Peyer's patch (tissue), 4 donors: Measurements from ENCODE around the gene POU5F1. TPM values are rescaled to one million over a fixed set of nuclear protein-coding genes. Genes with fewer than 3 reads are reported as not detected.

ENCODE experiments used
- DNase-seq, 3 donors: peaks; one replicate each; pipeline ENCODE4 v3.0.0-alpha.2; 2017 to 2019
- H3K27ac ChIP-seq, 4 donors: fragments of 200-600 bp; sonication (generic); one replicate each; pipeline ENCODE4 v1.5.1; 2016 to 2019
- H3K27me3 ChIP-seq, 2 donors: fragments of 200-600 bp; sonication (generic); one replicate each; pipeline ENCODE4 v1.5.1; 2019
- H3K36me3 ChIP-seq, 3 donors: fragments of 200-600 bp; sonication (generic); one replicate each; pipeline ENCODE4 v1.5.1; 2016 to 2019
- H3K4me1 ChIP-seq, 4 donors: fragments of 200-600 bp; sonication (generic); one replicate each; pipeline ENCODE4 v1.5.1; 2016 to 2019
- H3K4me3 ChIP-seq, 4 donors: fragments of 200-600 bp; sonication (generic); 1 replicate in 3 of 4; 2 replicates in 1 of 4; pipeline ENCODE4 v1.5.1; 2016 to 2019; ENCODE audit warnings: mild to moderate bottlenecking in 1 of 4
- H3K9me3 ChIP-seq, 4 donors: fragments of 200-600 bp; sonication (generic); one replicate each; pipeline ENCODE4 v1.5.1; 2016 to 2019; ENCODE audit warnings: mild to moderate bottlenecking in 1 of 4
- CTCF ChIP-seq, 6 experiments: fragments of 450-650 bp in 4 of 6; fragments of 200-600 bp in 2 of 6; sonication (generic) in 1 of 6; IDR thresholded peaks; one replicate each; pipeline ENCODE4 v1.5.1; 2017 to 2019; ENCODE audit warnings: antibody characterized with exemption in 6 of 6, mild to moderate bottlenecking in 3 of 6, moderate library complexity in 1 of 6
- POLR2A ChIP-seq, 2 donors: fragments of 450-650 bp; IDR thresholded peaks; one replicate each; pipeline ENCODE4 v1.5.1; 2017; ENCODE audit warnings: antibody characterized with exemption in 2 of 2, mild to moderate bottlenecking in 2 of 2, moderate library complexity in 2 of 2
- total RNA-seq, 4 donors: library from RNA; depleted of rRNA; stranded (reverse); fragments of >200 nt; gene quantifications; one replicate each; pipeline ENCODE4 v1.1.0, GENCODE V29; 2016

POU5F1 gene
- total RNA-seq, 4 donors from 2014 or later, result 14.9 to 121 (median 45.0) TPM

DNA sequence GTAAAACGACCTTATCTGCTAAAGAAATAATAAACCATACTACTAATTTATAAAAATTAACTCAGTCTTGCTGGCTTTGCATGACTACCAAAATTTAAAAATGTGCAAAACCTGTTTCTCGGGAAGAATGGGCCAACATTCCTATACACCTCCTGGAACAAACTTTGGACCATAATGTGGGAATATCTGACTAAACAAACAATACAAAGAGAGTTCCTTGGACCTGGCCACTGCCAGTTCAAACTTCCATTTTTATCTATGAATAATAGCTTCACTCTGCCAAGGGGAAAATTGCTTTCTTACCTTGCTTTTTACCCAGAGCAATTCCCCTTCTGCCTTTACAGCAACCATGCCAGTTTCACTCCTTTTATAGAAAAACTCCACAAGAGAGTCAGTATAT lies 38.7 kb upstream of the POU5F1 start:
- Histone ChIP-seq H3K4me3 (no peak overlapping the region), H3K9me3 (no peaks in the 10 kb centered on the region), H3K4me1 (peaks cover 0 to 13% (median 0%) of the 10 kb centered on the region in 4 donors), H3K36me3 (no peaks in the 10 kb centered on the region), H3K27ac (peak overlapping the region in 1 of 4 donors; percentile 45), H3K27me3 (no peaks in the 10 kb centered on the region)
- no peak for TF ChIP-seq POLR2A (IDR thresholded peaks at IDR 0.05)
- no peak for DNase-seq

- peaks cover 0 to 15% (median 0%) of the 10 kb centered on the region in 4 donors for H3K4me1 ChIP-seq
- no peak for TF ChIP-seq CTCF (IDR thresholded peaks at IDR 0.05)
- TF ChIP-seq POLR2A (IDR thresholded peaks at IDR 0.05), result no peak
- DNase-seq, result no peak
- H3K27me3 ChIP-seq, result no peaks in the 10 kb centered on the region
- no peak overlapping the region for H3K27ac ChIP-seq
- no peaks in the 10 kb centered on the region for H3K9me3 ChIP-seq
- no peaks in the 10 kb centered on the region for H3K36me3 ChIP-seq
- no peak overlapping the region for H3K4me3 ChIP-seq
Observed at GRCh38 chr6:31208506-31208905, 38.0 kb upstream of the POU5F1 start.

GRCh38 chr6:31205638-31206037 lies 35.2 kb upstream of the POU5F1 start:
- H3K27ac ChIP-seq, result peak overlapping the region in 2 of 4 donors; percentile 34 to 39
- no peak overlapping the region for H3K4me3 ChIP-seq
- no peak for TF ChIP-seq CTCF (IDR thresholded peaks at IDR 0.05)
- no peak for TF ChIP-seq POLR2A (IDR thresholded peaks at IDR 0.05)
- peak in 1 of 3 donors; percentile 56 for DNase-seq
- H3K36me3 ChIP-seq, result no peaks in the 10 kb centered on the region
- H3K4me1 ChIP-seq, result peaks cover 0 to 32% (median 10%) of the 10 kb centered on the region in 4 donors
- no peaks in the 10 kb centered on the region for H3K9me3 ChIP-seq
- H3K27me3 ChIP-seq, result no peaks in the 10 kb centered on the region

GRCh38 chr6:31204751-31205145 lies 34.3 kb upstream of the POU5F1 start:
- no peaks in the 10 kb centered on the region for H3K9me3 ChIP-seq
- DNase-seq, result peak in 1 of 3 donors; percentile 43
- H3K4me1 ChIP-seq, result peaks cover 0 to 33% (median 10%) of the 10 kb centered on the region in 4 donors
- H3K4me3 ChIP-seq, result peak overlapping the region in 2 of 4 donors; percentile 40 to 56
- peak overlapping the region; percentile 83 to 90 (median 89) for H3K27ac ChIP-seq
- H3K36me3 ChIP-seq, result no peaks in the 10 kb centered on the region
- H3K27me3 ChIP-seq, result no peaks in the 10 kb centered on the region
- TF ChIP-seq CTCF (IDR thresholded peaks at IDR 0.05) (no peak), POLR2A (IDR thresholded peaks at IDR 0.05) (no peak)

DNA sequence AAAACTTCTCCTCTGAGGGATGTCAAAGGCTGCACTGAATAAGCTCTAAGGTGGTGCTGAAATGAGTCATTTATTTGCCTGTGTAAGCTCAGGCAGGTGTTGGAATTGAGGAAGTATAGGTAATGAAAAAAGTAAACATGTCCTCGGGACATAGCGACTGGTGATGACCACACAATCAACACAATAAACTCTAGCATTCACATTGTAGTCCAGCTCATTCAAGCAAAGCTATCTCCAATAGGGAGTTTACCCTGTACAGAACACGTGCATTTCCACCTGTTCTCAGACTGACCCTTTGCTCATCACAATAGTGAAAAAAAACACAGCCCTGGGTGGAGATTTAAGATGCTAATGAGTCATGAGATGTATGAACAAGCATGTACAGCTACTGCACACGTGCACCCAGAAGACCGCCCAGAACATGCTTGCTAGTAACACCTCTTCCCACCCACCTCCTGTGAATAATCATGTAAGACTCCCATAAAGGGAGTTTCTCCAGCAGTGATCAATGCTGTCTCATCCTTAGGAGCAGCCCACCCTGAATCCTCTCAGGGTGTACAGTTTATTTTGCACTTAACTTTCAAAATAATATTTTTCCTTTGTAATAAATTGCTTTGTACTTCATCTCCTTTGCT lies 33.0 kb upstream of the POU5F1 start:
- peak in 1 of 6 experiments; percentile 1 for TF ChIP-seq CTCF (IDR thresholded peaks at IDR 0.05)
- no peak for TF ChIP-seq POLR2A (IDR thresholded peaks at IDR 0.05)
- Histone ChIP-seq H3K4me1 (peaks cover 0 to 46% (median 12%) of the 10 kb centered on the region in 4 donors), H3K9me3 (no peaks in the 10 kb centered on the region), H3K27ac (peak overlapping the region; percentile 83 to 90 (median 89)), H3K4me3 (peak overlapping the region; percentile 18 to 56 (median 41)), H3K36me3 (no peaks in the 10 kb centered on the region), H3K27me3 (no peaks in the 10 kb centered on the region)
- DNase-seq, result peak in 2 of 3 donors; percentile 33 to 68
